ENCODE results near the gene ACOT7.

DNA sequence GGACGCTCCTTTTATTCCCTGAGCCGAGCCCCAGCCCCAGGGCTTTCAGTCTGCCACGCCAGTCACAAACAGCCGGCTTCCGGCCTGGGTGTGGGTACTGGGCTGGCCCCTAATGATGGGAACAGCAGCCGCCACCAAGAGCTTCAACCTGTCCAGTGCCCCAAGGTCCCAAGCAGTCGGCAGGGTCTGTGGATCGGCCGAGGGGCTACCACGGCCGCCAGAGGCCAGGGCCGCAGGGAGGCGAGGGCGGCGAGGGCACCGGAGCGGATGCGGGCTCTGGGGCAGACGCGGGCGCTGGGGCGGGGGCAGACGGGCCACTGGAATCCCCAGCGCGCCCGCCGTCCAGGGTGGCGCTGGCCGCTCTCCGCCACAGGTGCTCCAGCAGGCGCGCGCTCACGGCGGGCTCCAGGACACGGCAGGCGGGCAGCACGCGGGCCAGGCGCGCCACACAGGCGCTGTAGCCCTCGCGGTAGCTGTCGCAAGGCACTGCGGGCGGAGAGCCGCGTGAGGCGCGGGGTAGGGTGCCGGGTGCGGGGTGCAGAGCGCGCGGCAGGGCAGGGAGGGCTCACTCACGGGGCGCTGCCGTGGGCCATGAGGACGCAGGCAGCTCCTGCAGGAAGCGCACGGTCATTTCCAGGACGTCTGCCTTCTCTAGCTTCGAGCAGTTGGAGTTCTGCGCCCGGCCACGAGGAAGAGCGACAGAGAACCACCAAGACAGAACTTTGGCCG, 25.3 kb upstream of the ACOT7 start:
- TF ChIP-seq, protein P1, sequence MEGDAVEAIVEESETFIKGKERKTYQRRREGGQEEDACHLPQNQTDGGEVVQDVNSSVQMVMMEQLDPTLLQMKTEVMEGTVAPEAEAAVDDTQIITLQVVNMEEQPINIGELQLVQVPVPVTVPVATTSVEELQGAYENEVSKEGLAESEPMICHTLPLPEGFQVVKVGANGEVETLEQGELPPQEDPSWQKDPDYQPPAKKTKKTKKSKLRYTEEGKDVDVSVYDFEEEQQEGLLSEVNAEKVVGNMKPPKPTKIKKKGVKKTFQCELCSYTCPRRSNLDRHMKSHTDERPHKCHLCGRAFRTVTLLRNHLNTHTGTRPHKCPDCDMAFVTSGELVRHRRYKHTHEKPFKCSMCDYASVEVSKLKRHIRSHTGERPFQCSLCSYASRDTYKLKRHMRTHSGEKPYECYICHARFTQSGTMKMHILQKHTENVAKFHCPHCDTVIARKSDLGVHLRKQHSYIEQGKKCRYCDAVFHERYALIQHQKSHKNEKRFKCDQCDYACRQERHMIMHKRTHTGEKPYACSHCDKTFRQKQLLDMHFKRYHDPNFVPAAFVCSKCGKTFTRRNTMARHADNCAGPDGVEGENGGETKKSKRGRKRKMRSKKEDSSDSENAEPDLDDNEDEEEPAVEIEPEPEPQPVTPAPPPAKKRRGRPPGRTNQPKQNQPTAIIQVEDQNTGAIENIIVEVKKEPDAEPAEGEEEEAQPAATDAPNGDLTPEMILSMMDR (IDR thresholded peaks at IDR 0.05; ENCODE audit: low read length) = no peak
- no peak for TF ChIP-seq EZH2phosphoT487 (IDR thresholded peaks at IDR 0.05; ENCODE audit: low read length)
